GM21723 (cell line): Measurements from ENCODE around the gene PRPF38A.

Experiments
- ATAC-seq: cut with Tn5 transposase; IDR thresholded peaks from one replicate; pipeline ENCODE4 v1.9.1; 2021; ENCODE audit warnings: mild to moderate bottlenecking, moderate library complexity; ENCODE audit not compliant: unreplicated experiment

PRPF38A gene

DNA sequence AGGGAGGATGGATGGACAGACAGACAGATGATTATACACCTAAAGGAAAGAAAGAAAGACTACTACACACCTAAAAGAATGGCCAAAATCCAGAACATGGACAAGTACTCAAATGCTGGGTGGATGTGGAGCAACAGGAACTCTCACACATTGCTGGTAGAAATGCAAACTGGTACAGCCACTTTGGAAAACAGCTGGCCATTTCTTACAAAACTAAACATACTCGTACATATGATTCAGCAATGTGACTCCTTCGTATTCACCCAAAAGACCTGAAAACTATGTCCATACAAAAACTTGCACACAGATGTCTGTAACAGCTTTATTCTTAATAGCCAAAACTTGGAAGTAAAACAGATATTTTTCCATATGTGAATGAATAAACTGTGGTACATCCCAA lies 51.3 kb downstream of the PRPF38A start:
- no peak for ATAC-seq

DNA sequence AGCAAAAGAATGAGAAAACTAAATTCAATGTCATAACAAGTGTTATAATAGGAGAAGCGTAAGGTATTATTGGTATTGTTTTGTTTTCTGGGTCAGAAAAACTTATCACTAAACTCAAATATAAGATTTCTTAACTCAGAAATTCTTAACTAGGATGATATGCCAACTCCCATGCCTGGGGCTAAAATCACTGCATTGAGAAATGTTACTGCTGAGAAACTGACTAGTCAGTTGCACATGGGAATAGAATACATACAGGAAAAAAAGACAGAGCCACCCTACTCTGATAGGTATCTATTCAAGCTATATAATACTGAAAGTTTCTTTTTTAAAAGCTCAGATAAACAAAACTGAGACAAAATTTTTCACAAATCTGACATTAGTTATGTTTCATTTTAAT lies 56.3 kb downstream of the PRPF38A start:
- ATAC-seq: no peak

DNA sequence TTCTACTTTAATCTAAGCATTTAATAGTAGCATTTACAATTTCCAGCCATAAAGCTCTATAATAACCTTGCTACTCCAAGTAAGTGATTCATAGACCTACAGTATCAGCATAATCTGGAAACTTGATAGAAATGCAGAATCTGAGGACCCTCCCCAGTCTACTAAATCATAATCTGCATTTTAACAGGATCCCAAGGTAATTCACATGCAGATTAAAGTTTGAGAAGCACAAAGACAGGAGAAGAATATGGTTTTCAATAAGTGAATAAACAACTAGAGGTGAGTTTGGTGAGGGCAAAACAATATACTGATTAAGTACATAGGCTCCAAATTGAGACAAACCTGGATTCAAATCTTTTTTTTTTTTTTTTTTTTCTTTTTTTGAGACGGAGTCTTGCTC lies 57.4 kb downstream of the PRPF38A start:
- ATAC-seq: no peak

DNA sequence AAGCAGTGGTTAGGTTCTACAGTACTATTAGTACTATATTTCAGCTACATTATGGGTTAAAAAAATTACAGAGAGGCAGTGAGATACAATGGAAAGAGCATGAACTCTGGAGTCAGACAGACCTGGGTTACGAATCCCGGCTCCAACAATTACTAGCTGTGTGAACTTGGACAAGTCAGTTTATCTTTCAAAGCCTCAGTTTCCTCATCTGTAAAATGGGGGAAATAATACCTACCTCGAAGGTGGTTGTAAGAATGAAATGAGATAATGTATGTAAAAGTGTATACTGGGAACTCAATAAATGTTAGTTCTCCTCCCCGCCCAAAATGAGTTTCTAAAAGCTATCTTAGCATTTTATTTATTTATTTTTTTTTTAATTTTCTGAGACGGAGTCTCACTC lies 59.5 kb downstream of the PRPF38A start:
- no peak for ATAC-seq

DNA sequence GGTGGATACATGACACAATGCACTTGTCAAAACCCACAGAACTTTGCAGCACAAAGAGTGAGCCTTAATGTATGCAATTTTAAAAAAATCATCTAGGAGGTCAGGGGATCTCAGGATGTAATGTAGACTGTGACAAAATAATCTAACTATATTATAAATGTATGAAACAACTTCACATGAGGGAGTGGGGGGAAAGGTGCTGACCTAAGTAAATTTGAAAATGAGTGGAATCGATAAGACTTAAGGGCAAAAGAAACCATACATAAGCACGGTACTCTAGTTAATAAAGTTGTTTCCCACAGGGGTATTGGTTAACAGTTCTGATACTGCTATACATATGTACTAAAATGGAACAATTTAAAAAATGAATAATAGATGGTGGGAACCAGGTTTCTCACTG lies 64.7 kb downstream of the PRPF38A start:
- ATAC-seq: no peak
